Measurements from ENCODE around the gene NUP85. TPM values are rescaled to one million over a fixed set of nuclear protein-coding genes. Genes with fewer than 3 reads are reported as not detected.

The NUP85 gene
- total RNA-seq, 1 experiment from 2014 or later, result 117 TPM

DNA sequence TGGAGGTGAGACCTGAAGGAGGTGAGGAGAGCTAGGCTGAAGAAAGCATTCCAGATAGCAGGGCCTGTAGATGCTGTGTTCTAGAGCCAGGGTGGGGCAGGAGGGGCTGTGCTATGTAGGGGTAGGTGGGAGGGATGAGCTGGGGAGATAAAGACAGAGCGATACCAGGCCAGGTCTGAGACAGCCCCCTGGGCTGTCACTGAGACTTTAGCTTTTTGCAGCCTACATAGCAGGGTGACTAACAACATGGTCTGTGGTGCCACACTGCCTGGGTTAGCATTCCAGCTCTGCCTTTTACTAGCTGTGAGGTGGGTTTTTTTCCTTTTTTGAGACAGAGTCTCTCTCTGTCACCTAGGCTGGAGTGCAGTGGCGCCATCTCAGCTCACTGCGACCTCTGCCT lies 14.3 kb downstream of the NUP85 start:
- Mint-ChIP-seq H3K36me3 (ENCODE audit: insufficient read depth, unreplicated experiment) (peaks cover 59% of the 10 kb centered on the region), H3K27ac (ENCODE audit: unreplicated experiment) (no peak overlapping the region), H3K9me3 (ENCODE audit: low read depth, unreplicated experiment) (no peaks in the 10 kb centered on the region), H3K4me3 (ENCODE audit: low read depth, unreplicated experiment) (no peak overlapping the region), H3K27me3 (ENCODE audit: unreplicated experiment) (no peaks in the 10 kb centered on the region), H3K4me1 (ENCODE audit: low read depth, unreplicated experiment) (no peaks in the 10 kb centered on the region)
- DNase-seq, result no peak
- CTCF ChIA-PET, result interaction anchor here (2.0 kb wide), 1 partner anchor 10 kb away, joined by 5 read pairs; no protein-coding TSS in a partner anchor
- TF ChIP-seq, protein P1, sequence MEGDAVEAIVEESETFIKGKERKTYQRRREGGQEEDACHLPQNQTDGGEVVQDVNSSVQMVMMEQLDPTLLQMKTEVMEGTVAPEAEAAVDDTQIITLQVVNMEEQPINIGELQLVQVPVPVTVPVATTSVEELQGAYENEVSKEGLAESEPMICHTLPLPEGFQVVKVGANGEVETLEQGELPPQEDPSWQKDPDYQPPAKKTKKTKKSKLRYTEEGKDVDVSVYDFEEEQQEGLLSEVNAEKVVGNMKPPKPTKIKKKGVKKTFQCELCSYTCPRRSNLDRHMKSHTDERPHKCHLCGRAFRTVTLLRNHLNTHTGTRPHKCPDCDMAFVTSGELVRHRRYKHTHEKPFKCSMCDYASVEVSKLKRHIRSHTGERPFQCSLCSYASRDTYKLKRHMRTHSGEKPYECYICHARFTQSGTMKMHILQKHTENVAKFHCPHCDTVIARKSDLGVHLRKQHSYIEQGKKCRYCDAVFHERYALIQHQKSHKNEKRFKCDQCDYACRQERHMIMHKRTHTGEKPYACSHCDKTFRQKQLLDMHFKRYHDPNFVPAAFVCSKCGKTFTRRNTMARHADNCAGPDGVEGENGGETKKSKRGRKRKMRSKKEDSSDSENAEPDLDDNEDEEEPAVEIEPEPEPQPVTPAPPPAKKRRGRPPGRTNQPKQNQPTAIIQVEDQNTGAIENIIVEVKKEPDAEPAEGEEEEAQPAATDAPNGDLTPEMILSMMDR (IDR thresholded peaks at IDR 0.05; ENCODE audit: unreplicated experiment), result no peak
- intact Hi-C loops (cut with micrococcal nuclease; ENCODE audit: unreplicated experiment), result no loop called here
- no TSS peak for BruUV-seq (replicated peaks)

DNA sequence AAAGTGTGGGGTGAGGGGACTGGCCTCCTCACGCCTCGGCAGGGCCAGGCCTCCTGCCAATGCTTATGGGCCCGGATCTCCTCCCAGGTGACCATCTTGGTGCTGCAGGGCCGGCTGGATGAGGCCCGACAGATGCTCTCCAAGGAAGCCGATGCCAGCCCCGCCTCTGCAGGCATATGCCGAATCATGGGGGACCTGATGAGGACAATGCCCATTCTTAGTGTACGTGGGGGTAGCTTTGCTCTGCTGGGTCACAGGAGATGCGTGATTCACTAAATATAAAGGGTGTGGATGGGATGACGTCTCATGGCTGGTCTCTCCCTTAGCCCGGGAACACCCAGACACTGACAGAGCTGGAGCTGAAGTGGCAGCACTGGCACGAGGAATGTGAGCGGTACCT lies 19.5 kb downstream of the NUP85 start:
- Mint-ChIP-seq H3K36me3 (ENCODE audit: insufficient read depth, unreplicated experiment) (peaks cover 57% of the 10 kb centered on the region), H3K27ac (ENCODE audit: unreplicated experiment) (no peak overlapping the region), H3K4me3 (ENCODE audit: low read depth, unreplicated experiment) (no peak overlapping the region), H3K27me3 (ENCODE audit: unreplicated experiment) (no peaks in the 10 kb centered on the region), H3K4me1 (ENCODE audit: low read depth, unreplicated experiment) (no peaks in the 10 kb centered on the region), H3K9me3 (ENCODE audit: low read depth, unreplicated experiment) (no peaks in the 10 kb centered on the region)
- TF ChIP-seq, protein P1 (IDR thresholded peaks at IDR 0.05; ENCODE audit: unreplicated experiment), result no peak
- intact Hi-C loops (cut with micrococcal nuclease; ENCODE audit: unreplicated experiment), result no loop called here
- DNase-seq, result no peak
- CTCF ChIA-PET, result no interaction called here
- BruUV-seq (replicated peaks), result no TSS peak

DNA sequence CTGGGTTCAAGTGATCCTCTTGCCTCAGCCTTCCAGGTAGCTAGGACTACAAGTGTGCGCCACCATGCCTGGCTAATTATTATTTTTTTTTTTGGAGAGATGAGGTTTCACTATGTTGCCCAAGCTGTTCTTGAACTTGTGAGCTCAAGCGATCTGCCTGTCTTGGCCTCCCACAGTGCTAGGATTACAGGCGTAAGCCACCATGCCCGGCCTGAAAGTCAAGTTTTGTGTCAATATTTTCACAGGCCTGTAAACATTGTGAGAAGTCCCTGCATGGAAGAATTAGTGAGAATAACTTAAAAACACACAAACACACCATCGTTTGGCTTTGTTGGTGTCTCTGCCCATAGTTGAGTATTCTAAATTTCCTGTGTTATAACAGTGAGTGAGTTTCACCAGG lies 22.2 kb downstream of the NUP85 start:
- DNase-seq, result no peak
- Mint-ChIP-seq H3K9me3 (ENCODE audit: low read depth, unreplicated experiment) (no peaks in the 10 kb centered on the region), H3K27ac (ENCODE audit: unreplicated experiment) (no peak overlapping the region), H3K4me1 (ENCODE audit: low read depth, unreplicated experiment) (no peaks in the 10 kb centered on the region), H3K27me3 (ENCODE audit: unreplicated experiment) (no peaks in the 10 kb centered on the region), H3K4me3 (ENCODE audit: low read depth, unreplicated experiment) (no peak overlapping the region), H3K36me3 (ENCODE audit: insufficient read depth, unreplicated experiment) (peaks cover 78% of the 10 kb centered on the region)
- TF ChIP-seq, protein P1 (IDR thresholded peaks at IDR 0.05; ENCODE audit: unreplicated experiment), result no peak
- intact Hi-C loops (cut with micrococcal nuclease; ENCODE audit: unreplicated experiment), result no loop called here
- BruUV-seq (replicated peaks), result no TSS peak
- CTCF ChIA-PET, result no interaction called here

DNA sequence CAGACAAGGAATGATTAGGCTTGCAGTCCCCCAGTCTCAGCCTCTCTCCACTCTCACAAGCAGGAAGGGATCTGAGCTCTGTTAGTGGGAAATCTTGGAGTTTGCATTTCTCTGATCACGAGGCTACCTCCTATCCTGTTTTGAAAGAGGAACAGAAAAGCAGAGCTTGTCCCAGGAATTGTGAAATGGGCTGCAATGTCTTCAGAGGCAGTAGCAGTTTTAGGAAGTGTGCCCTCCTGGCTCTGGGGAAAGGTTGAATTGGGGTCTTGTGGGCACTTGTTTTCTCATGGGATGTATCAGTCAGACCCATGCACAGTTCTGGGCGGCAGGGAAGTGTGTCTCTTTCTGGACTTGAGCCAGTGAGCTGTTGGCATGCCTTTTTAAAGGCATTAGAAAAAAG lies 22.8 kb downstream of the NUP85 start:
- no peak overlapping the region for H3K27ac Mint-ChIP-seq (ENCODE audit: unreplicated experiment)
- no peaks in the 10 kb centered on the region for H3K4me1 Mint-ChIP-seq (ENCODE audit: low read depth, unreplicated experiment)
- no peak overlapping the region for H3K4me3 Mint-ChIP-seq (ENCODE audit: low read depth, unreplicated experiment)
- no TSS peak for BruUV-seq (replicated peaks)
- CTCF ChIA-PET, result interaction anchor here (0.5 to 0.6 kb wide), 2 partner anchors 73 to 177 kb away, joined by 3 to 5 read pairs; partner anchors contain the start of gene GRB2
- H3K9me3 Mint-ChIP-seq (ENCODE audit: low read depth, unreplicated experiment), result no peaks in the 10 kb centered on the region
- H3K27me3 Mint-ChIP-seq (ENCODE audit: unreplicated experiment), result no peaks in the 10 kb centered on the region
- TF ChIP-seq, protein P1 (IDR thresholded peaks at IDR 0.05; ENCODE audit: unreplicated experiment), result no peak
- no peak for DNase-seq
- intact Hi-C loops (cut with micrococcal nuclease; ENCODE audit: unreplicated experiment), result no loop called here
- peaks cover 80% of the 10 kb centered on the region for H3K36me3 Mint-ChIP-seq (ENCODE audit: insufficient read depth, unreplicated experiment)
